HG03342 (cell line): Measurements from ENCODE around the gene OR6S1.

ENCODE experiments used
- ATAC-seq: cut with Tn5 transposase; IDR thresholded peaks from one replicate; pipeline ENCODE4 v1.9.1; 2021; ENCODE audit warnings: mild to moderate bottlenecking, moderate library complexity; ENCODE audit not compliant: unreplicated experiment

Gene OR6S1, protein sequence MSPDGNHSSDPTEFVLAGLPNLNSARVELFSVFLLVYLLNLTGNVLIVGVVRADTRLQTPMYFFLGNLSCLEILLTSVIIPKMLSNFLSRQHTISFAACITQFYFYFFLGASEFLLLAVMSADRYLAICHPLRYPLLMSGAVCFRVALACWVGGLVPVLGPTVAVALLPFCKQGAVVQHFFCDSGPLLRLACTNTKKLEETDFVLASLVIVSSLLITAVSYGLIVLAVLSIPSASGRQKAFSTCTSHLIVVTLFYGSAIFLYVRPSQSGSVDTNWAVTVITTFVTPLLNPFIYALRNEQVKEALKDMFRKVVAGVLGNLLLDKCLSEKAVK

DNA sequence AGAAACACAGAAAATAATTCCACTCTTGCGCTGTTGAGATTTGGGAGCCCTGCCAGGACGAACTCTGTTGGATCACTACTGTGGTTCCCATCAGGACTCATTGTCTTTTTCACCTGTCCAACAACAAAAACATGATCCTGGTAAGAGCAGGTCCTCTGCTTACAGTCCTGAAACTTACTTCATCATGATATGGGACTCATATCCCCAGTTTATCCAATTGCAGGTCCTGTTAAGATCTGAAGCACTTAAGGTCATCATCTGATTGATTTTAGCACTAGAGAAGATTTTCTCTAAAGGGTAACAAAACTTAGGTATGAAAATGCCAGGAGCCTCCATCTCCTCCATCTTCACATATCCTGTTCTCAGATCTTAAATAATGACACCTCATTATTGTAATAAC, at the start of gene OR6S1:
OR6S1 (minus strand) TSS at position 101 of the 400 bp plus-strand sequence; CDS start at position 101, 0 bp downstream.
- ATAC-seq, result no peak

DNA sequence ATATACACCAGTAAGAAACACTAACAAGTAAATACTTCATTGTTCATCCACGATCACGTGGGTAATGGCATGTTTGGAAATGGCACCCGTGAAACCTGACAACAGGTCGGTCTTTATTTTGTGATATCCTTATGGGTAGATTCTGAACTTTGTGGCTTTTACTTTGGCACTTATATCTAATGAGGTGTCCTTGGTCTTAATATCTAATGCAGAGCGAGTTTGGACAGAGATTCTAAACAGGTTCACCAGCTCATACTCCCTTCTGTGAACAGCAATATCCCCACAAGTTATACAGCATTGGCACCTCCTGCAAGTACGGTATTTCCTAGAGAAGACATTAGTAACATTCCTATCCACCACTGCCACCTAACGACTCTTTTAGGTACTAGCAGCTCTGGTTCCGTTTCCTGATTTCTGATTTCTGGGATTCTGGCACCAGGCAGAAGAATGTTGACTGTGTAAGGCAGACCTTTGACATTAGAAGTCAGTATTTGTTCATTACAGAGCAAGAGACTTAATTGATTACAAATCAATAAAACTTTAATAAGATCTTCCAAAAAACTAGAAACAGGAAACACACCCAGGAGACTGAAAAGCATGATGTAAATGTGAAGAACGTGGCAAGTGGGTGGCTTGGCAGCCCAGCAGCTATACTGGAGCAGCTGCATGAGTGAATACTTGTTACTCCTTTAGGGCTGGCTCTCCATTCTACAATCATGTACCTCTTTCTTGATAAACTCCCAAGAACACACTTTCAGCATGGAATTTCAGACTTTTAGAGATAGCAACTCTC, 49.6 kb upstream of the OR6S1 start:
- ATAC-seq, result peak; percentile 64

DNA sequence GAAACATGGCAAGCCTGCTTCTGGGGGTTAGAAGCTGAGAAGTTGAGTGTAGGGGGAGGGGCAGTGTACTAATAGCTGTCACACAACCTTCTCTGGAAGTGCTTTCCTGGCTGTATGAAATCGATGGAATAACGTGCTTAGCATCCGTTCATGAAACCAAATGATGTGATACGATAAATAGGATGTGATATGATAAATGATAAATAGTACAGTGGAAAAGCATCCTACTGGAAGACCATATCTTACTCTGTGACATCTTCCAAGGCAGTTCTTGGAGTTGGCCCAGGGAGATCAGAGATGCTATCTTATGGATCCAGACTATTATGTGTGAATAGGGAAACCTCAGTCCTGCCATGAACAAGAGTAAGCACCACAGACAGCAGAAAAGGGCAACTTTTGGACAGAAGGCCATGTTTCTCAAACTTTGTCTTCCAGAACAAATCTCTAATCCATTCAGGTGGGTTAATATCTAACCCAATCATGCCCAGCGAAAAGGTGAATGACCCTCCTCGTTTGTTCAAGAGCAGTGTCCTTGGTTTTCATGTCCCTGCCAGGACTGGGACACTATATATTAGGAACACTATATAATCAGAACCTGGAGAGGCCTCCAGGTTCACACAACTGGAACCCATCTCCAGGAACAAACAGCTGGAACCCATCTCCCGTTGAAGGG, 46.8 kb upstream of the OR6S1 start, which contains the start of gene ANG:
ANG (plus strand) TSS at position 598 of the 673 bp plus-strand sequence. CDS start 4,801 bp downstream, outside the sequence.
- no peak for ATAC-seq

DNA sequence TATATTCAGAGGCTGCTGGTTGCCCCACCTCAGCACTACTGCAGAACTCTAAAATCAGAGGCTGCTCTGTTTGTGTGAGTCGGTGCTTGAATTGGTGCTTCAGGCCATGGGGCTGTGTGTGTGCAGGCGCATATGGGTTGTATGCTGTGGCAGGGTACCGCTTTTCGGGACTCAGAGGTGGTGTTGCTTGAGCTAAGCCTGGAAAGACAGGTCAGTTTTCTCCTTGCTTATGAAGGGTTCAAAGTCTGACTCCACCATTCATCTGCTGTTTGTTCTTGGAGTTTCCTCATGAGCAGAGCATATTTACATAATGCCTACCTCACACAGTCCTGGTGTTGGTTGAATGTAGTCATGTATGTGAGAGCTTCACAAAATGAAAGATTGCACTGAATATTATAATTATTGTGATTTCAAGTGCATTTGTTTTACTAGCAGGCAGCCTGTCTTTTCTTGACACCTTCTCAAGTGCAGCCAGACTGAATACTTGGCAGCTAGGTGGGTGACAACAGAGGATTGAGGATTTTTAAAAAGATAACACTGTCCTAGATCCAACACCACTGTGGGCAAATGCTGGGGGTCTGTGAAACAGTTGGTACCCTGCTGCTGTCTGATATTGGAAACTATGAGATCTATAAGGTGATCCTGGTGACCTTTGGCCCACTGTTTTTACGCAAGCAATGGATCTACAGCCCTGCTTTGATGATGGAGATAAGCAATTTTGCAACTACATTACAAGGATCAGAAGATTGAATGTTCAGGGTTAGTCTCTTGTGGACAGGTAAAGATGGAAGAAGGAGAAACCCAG, 46.1 kb upstream of the OR6S1 start:
- no peak for ATAC-seq

DNA sequence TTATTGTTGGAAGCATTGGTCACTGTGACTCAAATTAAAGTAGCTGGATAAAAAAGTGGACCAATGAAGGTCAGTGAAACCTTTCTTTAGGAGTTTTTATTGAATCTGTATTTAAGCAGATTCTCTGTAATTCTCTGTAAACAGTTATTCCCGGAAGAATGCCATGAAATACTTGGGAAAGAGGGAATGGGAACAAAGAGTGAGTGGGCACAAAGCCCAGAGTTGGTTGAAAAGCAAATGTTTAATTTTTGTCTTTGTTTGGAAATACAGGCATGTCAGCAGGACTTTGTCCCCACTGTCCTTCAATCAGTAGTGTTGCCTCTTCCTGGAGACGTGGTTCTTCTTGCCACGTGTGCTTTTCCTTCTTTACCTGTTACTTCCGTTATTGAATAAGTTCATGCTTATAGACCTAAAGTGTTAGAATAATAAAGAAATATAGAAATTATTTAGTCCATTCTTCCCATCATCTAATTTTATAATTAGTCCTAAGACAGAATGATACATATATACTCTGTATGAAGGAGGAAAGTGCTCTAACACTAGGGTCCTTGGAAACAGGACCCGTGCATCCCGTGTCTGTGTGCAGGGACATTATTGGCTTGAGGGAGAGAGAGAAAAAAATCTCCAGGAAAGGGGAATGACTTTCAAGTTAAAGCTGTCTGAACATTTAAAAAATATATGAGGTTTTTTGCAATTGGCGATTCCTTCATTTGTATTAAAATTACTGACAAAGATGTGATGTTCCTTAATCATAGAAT, 45.1 kb upstream of the OR6S1 start:
- ATAC-seq, result no peak

DNA sequence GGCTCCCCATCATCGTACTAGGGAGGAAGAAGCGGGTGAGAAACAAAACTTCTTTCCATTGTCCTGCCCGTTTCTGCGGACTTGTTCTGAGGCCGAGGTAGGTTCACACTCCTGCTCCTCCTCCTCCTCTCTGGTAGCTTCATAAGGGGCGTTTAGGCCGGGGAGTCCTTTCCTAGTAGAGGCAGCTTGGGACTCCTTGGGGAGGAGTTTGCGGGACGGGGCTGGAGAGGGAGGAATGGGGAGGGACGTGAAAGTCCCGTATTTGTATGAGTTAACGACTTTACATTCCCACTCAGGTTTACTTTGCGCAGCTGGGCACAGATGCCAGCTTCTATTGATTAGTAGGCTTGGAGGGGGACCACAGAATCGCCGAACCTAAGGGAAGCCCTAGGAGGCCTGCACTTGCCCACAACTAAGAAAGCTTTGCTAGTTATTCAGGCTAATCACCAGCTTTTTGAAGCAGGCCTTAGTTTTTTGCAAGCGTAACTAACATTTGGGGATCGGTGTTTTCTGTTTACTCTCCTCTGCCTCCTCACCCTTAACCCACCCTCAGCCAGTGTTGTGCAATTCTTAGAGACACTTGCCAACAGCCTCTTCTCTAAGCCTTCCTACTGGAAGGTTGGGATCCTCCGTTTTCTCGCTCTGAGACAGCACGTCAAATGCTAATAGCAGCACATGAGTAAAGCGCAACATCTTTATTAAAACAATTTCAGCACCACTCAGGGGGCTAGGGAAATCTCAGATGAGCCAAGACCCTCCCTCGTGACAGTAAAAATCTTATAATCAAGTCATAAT, 43.4 kb upstream of the OR6S1 start:
- no peak for ATAC-seq

DNA sequence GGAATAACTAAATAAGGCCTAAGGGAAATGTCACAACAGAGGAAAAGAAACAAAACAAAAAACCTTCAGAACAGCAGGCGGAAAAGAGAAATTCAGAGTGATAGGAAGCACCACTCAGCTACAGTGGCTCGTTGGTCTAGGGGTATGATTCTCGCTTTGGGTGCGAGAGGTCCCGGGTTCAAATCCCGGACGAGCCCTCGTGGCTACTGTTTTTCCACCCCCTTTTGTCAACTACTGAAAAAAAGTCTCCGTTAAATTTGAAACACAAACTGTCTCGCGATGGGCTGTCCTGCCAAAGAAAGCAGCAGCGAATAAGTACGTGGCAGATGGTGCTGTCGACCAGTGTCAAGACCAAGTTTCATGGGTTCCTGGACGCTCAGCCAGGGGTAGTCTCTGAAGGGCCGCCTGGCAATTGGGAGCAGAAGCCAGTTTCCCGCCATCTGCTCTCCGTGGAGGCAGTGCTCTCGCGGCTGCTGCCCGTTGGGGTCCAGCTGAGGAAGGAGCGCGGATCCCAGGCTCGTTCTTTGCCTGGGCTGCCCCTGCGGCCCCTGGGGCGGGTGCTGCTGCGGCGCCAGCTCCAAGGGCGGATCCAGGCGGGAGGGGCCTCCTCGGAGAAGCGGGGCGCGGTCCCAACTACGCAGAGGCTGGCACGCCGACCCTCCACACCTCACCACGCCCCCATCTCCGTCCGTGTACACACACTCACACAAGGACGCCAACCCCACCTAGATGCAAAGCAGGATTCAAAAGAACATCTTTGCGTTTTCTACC, 42.6 kb upstream of the OR6S1 start, which contains the start of gene RNASE4:
RNASE4 (plus strand) TSS at position 670 of the 771 bp plus-strand sequence. CDS start 14,812 bp downstream, outside the sequence.
- ATAC-seq, result peak; percentile 23

DNA sequence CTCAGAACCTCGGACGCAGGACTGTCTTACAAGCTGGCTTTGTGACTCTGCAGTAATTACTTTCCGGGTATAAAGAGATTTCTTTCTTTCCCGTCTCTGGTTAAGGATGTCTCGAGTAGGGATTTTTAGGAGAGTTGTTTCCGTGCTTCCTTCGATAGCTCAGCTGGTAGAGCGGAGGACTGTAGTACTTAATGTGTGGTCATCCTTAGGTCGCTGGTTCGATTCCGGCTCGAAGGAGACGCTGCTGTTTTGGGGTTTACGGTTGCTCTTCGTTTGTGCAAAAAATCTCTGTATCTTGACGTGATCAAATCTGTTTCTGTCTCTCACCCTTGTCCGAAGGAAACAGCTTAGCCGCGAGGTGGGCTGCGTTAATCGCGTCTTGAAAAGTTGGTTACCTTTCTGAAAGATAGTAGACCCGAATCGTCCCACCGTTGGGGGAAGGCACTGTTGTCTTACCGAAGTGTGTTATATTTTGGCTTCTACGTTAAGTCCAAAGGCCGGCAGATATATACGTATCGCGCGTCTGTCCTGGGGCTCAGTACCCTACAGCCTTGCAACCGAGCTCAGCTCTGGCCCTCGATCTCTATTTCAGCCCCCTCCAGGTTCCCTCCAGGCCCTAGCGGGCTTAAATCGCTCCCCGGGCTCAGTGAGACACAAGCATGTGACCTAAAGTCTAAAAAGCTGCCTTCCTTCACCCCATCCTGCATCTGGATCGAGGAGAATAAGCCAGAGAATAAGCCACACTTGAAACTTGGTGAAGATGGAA, 41.8 kb upstream of the OR6S1 start:
- ATAC-seq, result peak; percentile 29

DNA sequence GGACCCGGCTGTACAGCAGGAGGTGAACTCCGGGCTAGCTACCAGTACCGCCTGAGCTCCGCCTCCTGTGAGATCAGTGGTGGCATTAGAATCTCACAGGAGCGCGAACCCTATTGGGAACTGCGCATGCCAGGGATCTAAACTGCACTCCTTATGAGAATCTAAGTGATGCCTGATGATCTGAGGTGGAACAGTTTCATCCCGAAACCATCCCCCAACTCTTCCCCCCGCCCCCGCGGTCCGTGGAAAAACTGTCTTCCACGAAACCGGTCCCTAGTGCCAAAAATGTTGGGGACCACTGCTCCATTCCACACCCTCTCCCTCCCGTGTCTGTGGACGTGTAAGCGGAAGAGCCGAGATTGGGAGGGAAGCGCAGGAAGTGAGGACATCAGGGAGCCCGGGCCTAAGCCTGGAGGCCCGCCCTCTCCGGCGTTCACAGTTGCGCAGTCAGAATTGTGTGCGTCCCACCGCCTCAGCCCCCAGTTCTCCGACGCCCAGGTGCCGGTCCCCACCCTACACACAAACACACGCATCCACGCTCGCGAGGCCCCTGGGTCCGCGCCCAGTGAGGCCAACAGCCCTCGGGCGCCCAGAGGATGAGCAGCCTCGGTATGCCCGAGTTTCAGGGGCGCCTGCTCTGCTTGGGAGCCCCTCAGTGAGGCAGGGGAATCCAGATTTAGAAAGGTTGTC, 41.1 kb upstream of the OR6S1 start:
- ATAC-seq, result peak; percentile 36

DNA sequence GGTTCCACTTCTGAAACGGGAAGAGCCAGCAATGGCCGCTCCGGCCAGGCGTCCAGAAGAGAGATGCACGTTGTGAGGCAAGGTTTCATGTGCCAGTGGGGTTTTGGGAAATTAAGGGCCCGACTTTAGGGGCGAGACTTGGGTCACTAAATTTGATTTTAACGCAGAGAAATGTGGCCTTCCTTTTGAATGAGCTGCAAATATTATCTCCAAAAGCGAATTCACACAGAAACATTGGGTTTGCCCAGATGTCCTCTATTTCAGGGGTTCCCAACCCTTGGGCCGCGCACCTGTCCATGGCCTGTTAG, 40.6 kb upstream of the OR6S1 start:
- no peak for ATAC-seq

DNA sequence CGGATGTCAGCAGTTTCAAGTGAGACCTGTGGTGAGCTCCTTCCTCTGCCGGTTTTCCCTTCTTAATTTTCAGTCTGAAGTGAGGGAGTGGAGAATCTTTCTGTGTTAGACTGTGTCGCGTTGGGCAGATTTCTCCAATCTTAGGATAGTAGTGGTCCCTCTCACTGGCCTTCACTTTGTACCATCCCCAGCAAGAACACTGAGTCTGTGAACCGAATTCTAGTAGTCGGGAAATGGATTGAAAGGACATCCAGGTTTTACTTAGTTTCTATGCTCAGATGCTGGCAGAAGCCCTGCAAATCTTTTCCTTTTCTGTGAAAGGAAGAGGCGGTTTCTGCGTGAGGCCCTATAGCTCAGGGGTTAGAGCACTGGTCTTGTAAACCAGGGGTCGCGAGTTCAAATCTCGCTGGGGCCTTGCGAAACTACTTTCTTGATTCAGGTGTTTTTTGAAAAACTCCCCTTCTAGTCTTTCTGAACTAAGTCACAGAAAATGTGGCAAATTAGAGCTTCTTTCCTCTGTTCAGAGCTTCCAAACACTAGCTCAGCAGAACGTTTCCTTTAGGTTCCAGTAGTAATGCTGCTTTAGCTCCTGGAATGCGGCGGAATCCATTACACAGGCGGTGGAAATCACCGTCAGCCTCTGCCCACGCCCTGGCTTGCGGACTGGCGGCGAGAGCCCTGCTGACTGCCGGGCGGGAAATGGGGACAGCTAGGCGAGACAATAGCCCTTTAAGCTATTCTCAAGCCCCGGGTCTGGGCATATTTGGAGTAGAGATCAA, 40.0 kb upstream of the OR6S1 start:
- ATAC-seq, result peak; percentile 21

DNA sequence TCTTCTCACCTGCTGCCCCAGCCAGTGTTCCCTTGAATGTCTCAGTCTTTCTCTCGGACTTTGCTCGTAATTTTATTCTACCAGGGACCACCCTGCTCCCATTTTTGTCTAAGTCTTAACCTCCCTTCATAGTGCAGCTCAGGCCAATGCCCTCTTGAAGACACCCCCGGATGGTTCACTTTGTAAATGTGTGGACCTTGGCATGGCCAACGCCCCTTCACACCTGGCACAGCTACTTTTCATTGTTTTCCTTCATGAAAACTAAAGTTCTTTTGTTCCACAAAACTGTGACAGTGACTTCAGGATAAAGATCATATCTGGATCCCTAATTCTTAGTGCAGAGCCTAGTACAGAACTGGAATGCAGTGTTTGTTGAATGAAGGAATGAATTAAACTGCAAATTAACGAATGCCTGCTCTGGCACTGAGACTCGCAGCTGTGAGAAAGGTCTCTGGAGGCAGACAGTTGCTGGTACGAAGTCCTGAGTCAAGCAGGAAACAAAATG, 39.4 kb upstream of the OR6S1 start:
- peak; percentile 28 for ATAC-seq

DNA sequence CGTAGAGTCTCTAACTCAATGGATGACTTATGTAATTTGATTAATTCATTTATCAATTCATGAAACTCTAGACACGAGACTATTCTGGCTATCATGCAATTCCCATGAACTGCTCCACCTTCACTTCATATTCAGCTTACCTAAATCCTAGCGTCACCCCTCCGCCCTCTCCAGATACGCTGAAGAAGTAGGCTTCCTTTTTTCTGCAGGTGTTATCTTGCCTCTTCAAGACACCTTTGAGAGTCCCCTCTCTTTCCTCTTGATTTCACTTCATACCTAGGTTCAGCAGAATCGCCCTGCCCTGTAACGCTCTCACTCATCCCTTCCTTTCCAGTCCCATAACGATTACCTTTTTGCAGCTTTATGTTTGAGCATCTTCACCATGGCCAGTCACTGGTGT, 38.9 kb upstream of the OR6S1 start:
- ATAC-seq, result no peak

DNA sequence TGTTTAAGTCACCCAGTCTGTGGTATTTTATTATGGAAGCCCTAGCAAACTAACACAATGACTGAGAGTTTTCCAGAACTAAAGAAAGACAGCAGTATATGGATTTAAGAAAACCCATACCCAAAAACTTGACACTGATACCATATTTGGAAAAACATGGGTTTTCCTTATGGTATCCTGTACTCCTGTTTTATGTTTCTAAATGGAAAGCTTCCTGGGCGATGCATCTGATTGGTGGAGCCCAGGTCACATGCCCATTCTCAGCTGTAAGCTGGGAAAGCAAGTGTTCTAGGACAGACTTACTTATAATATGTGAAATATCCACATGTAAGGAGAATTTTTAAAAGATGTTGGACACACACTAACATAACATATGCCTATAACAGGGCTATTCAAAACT, 38.4 kb upstream of the OR6S1 start:
- no peak for ATAC-seq

DNA sequence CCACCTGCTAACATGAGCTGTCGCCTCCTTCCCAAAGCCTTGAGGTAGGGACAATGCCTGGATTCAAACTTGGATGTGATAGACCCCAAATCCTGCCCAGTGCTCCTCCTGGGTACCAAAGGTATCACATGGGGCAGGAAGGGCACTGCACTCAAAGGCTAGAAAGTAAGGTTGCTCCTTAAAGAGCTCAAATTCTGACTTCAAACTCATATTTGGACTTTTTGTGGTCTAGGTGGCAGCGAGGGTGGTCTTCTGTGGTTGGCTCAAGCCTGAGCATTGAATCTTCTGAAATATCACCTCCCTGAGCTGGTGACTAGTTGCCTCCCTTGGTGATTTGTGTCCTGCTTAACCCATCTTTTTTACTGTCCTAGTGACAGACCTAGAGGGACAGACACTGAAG, 34.6 kb upstream of the OR6S1 start:
- no peak for ATAC-seq

DNA sequence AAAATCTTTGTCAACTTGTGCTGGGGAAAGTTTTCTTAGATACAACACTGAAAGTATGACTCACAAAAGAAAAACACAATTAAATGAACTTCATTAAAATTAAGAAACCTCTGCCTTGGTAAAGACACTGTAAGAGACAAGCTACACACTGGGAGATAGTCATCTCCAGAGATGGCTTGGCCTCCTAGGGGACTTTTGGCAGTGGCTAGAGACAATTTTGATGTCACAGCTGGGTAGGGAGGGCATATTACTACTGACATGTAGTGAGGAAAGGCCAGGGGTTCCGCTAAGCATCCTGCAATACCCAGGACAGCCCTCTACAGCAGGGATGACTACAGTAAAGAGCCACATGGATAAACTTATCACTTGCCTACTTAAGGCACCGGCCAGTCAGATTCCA, 34.2 kb upstream of the OR6S1 start:
- ATAC-seq, result no peak
